Measurements from ENCODE around the gene MRI1.

MRI1 gene

GRCh38 chr19:13821292-13821691 lies 57.0 kb downstream of the MRI1 start:
- Histone ChIP-seq H3K4me3 (ENCODE audit: low read depth, low read length) (no peak overlapping the region), H3K9me3 (ENCODE audit: severe bottlenecking) (no peaks in the 10 kb centered on the region), H3K27me3 (ENCODE audit: insufficient read depth, low read depth, severe bottlenecking) (no peaks in the 10 kb centered on the region), H3K27ac (no peak overlapping the region), H3K36me3 (peaks cover 37% of the 10 kb centered on the region)
- no peak for TF ChIP-seq CTCF (IDR thresholded peaks at IDR 0.05; ENCODE audit: low read depth, low read length)
- DNase-seq: no peak

GRCh38 chr19:13823256-13823655 lies 58.9 kb downstream of the MRI1 start:
- no peak overlapping the region for H3K4me3 ChIP-seq (ENCODE audit: low read depth, low read length)
- no peak overlapping the region for H3K27ac ChIP-seq

More at GRCh38 chr19:13823256-13823655, 58.9 kb downstream of the MRI1 start:
- TF ChIP-seq CTCF (IDR thresholded peaks at IDR 0.05; ENCODE audit: low read depth, low read length): no peak
- no peaks in the 10 kb centered on the region for H3K9me3 ChIP-seq (ENCODE audit: severe bottlenecking)
- no peaks in the 10 kb centered on the region for H3K27me3 ChIP-seq (ENCODE audit: insufficient read depth, low read depth, severe bottlenecking)
- no peak for DNase-seq
- H3K36me3 ChIP-seq: peaks cover 30% of the 10 kb centered on the region
